GM21390 (cell line): ENCODE results near the gene CREBRF.
"Not testable (repeated sequence)": the region's sequence is repeated elsewhere in the genome, so short reads cannot be mapped to it uniquely, and the experiment has no call there.

Source experiments
- ATAC-seq: cut with Tn5 transposase; IDR thresholded peaks from one replicate; pipeline ENCODE4 v1.9.1; 2021; ENCODE audit not compliant: unreplicated experiment

The CREBRF gene

DNA sequence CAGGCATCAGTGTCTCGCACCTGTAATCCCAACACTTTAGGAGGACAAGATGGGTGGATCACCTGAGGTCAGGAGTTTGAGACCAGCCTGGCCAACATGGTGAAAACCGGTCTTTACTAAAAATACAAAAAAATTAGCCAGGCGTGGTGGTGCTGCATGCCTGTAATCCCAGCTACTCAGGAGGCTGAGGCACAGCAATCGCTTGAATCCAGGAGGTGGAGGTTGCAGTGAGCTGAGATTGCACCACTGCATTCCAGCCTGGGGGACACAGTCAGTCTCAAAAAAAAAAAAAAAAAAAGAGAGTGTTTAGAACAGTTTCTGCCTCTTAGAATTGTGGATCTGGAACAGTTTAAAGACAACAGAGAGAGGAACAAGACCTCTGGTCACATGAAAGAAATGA is 20.3 kb downstream of the CREBRF start:
- ATAC-seq: not testable (repeated sequence)

- no peak for ATAC-seq
Measured at GRCh38 chr5:173078878-173079277, 22.7 kb downstream of the CREBRF start.

DNA sequence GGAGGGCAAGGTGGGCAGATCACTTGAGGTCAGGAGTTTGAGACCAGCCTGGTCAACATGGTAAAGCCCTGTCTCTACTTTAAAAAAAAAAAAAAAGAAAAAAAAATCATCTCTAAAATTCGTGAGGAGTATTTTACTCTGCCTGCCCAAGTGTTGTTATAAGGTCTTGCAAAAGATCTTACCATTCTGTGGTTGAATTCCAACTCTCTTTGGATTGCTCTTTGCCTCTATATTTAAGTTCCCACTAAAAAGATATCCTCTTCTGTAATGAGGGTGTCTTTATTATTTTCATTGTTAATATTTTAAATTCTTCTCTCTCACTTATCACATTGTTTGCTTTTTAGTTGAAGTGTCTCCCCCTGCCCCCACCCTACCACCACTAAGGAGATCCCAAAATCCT is 33.4 kb downstream of the CREBRF start:
- ATAC-seq: no peak

DNA sequence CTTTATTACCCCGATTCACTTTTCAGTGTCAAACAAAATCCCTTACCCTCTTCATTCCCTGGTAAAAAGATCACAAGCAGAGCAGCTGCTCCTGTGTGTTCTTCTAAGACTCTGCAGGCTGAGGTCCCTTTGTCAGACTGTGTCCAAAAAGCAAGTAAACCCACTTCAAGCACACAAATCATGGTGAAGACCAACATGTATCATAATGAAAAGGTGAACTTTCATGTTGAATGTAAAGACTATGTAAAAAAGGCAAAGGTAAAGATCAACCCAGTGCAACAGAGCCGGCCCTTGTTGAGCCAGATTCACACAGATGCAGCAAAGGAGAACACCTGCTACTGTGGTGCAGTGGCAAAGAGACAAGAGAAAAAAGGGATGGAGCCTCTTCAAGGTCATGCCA is 34.5 kb downstream of the CREBRF start:
- ATAC-seq: no peak

GRCh38 chr5:173091981-173092380 is 35.8 kb downstream of the CREBRF start:
- ATAC-seq: no peak

GRCh38 chr5:173093606-173094005 is 37.5 kb downstream of the CREBRF start:
- ATAC-seq: no peak

- no peak for ATAC-seq
Measured at GRCh38 chr5:173094012-173094661, 38.0 kb downstream of the CREBRF start.

DNA sequence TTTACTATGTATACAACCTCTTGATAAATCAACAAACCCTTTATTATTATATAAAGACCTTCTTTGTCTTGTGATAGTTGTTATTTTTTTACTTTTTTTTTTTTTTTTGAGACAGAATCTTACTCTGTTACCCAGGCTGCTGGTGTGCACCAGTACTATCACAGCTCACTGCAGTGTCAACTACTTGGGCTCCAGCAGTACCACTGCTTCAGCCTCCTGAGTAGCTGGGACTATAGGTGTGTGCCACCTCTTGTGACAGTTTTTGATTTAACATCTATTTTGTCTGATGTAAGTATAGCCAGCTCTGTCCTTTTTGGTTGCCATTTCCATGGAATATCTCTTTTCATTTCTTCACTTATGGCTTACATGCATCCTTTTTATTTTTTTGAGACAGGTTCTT is 42.6 kb downstream of the CREBRF start:
- ATAC-seq: no peak

GRCh38 chr5:173099461-173099860 is 43.3 kb downstream of the CREBRF start:
- ATAC-seq: no peak

GRCh38 chr5:173101245-173101644 is 45.1 kb downstream of the CREBRF start:
- ATAC-seq: no peak

DNA sequence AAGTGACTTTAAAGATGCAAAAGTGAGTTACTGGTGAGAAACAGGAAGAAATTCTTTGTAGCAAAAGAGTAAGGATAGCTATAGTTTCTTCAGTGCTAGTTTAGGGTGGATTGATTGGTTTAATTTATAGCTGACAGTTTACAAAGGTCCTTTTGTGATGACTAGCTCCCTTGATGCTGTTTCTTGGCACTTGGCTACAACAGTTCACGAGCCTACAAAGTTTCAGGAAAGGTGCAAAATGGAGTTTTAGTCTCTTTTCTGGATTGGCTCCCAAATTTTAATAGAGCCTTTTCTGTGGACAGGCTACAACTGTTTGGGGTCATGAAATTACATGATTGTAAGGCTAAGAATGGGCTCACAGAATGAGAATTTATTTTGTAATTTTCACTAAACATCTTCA is 47.3 kb downstream of the CREBRF start:
- ATAC-seq: no peak

- ATAC-seq: no peak
Measured at GRCh38 chr5:173108914-173109313, 52.8 kb downstream of the CREBRF start.

DNA sequence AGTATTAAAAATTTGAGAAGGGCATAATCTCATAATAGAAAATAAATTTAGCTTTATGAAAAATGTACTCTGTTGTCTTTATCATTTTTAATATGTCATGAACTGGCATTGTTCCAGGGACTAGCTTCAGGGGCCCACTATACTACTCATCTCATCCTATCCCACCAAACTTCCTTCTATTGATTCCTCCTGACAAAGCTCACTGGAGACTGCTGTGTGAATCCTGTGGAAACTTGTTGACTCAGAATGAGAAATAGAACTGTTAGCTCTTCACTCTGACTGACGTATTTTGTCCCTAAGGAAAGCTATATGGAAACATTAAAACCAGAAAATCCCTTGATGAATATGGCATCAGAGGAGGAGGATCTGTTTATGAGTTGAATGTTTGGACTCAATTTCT is 58.4 kb downstream of the CREBRF start:
- ATAC-seq: no peak

DNA sequence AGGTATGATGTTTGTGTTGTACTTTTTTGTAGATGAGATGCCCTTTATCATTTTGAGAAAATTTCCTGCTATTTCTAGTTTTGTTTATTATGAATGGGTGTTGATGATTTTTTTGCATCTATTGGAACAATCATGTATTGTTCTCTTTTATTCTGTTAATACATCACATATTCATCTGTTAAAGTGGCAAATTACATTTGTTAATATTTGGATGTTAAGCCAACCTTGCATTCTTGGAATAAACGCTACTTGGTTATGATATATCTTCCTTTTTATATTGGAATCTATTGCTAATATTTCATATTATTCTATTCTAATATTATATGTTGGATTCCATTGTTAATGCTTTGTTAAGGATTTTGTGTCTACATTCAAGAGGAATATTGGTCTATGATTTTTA is 63.6 kb downstream of the CREBRF start:
- no peak for ATAC-seq

- no peak for ATAC-seq
Measured at GRCh38 chr5:173123416-173123815, 67.3 kb downstream of the CREBRF start.

DNA sequence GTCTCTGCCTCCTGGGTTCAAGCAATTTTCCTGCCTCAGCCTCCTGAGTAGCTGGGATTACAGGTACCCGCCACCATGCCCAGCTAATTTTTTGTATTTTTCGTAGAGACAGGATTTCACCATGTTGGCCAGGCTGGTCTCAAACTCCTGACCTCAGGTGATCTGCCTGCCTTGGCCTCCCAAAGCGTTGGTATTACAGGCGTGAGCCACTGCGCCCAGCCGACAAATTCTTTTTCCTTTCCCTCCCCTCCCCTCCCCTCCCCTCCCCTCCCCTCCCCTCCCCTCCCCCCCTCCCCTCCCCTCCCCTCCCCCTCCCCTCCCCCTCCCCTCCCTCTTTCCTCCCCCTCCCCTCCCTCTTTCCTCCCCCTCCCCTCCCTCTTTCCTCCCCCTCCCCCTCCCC is 76.0 kb downstream of the CREBRF start:
- not testable (repeated sequence) for ATAC-seq

DNA sequence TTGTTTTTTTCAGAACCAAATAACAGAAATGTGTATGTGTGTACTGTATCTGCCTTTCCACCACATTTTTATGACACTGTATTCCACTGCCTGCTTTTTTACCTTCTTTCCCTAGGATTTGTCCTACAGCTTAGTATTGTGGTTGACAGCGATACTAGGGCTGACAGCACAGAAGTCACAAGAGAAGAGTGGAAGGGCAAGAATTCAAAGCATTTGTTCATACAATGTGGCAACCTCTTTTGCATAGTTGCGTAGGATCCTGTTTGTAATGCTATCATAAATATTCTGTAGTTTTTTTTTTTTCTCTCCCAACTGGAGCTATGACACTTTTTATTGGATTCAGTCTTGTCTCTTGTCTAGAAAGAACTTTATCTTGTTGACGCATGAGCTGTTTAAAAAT is 82.6 kb downstream of the CREBRF start:
- no peak for ATAC-seq

DNA sequence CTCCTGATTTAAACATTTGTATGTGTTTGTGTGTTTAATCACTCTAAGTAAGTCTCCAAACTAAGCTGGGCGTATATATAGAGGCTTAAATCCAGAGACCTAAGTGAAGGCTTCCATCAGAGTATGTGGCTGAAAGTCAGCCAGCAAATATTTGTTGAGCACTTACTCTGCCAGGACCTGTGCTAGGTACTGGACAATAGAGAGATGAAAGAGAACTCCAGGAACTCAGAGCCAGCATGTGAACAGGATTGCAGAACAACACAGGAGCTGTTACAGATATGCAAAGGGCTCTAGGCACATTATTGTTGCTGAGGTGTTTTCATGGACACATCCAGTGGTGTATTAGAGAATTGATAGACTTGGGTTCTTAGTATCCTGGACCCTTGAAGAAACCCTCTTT is 83.5 kb downstream of the CREBRF start:
- no peak for ATAC-seq

DNA sequence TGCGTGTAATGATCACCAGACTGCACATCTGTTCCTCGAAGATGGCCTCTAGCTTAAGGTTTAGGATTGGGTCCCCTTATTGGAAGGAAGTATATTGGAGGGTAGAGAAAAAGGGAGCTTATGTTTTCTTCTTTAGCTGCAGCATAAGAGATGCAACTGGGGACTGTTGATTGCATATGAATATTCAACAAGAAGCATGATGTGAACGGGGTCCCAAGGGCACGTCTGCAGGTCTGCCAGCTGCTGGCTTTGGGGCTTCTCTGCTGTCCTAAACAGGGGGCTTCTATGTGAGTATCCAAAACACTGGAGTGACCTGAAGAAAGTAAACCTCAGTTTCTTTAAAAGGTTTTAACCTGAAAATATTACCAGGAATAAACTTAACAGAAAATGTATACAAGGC is 84.6 kb downstream of the CREBRF start:
- no peak for ATAC-seq

GRCh38 chr5:173143567-173143966 is 87.4 kb downstream of the CREBRF start:
- no peak for ATAC-seq

DNA sequence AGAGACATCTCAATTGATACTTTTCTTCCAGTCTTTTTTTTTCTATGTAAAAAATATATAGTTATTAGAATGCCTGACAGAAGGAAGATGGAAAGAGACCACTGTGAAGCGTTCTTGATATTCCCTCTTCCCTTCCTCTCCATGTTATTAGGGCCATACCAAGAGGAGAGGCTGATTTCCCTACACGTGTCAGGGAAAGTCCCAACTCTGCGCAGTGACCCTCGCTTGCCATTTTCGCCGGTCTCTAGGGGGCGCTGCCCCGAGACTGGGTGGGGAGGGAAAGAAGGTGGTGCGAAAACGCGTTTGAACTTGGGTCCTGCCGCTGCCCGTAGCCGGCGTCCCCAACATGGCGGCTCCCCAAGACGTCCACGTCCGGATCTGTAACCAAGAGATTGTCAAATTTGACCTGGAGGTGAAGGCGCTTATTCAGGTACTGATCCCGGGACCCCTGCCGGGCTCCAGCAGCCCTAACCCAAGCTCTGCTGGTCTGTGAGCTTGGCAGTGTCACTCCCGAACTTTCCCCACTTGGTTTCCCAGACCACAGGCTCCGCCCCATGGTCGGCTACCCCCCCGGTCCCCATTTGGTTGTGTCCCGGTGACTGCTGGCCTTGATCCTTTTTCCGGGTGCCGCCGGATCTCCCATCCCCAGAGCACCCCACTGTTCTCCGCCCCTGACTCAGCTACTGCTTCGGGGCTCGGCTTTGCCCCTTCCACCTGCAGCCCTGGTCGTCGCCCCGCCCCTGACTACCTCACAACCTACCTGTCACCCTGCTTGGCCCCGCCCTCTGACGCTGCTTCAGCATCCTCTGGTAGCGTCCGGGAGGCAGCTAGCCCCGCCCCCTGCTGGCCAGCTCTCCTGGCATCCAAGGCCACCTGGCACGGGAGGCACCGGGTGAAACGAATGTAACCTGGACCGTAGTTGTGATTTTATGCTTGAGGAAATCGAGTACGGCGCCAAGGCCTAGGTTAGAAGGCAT is 88.3 kb downstream of the CREBRF start, which contains the start of gene BNIP1:
Gene BNIP1 (plus strand): TSS at position 332 of the 977 bp plus-strand sequence. CDS start 15 bp downstream, at position 347.
- ATAC-seq: peak; percentile 83

DNA sequence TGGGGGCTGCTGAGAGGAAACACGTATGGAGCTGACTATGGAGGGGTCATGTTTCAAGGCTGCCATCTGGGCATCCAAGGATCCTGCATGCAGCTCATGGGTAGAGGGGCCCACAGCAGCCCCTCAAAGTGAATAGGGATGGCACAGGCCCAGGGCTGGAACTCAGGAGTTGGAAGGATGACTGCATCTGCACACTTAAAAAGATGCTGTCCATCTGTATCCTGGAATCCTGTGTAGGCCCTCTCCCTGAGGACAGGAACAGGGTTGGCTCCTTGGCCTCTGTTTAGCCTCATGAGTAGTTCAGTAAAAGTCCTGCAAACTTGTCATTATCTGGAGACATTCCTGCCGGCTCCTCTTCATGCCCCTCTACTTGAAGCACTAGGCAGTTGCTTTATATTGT is 92.2 kb downstream of the CREBRF start:
- no peak for ATAC-seq
